EH (cell line): ENCODE data around the gene IGLL5.
A peak's percentile ranks its signal among the peaks of the same experiment; 100 is the strongest.

Experiments used
- DNase-seq: peaks from one replicate; pipeline ENCODE4 v3.0.0-alpha.2; 2015; ENCODE audit warnings: low read depth

Gene IGLL5

GRCh38 chr22:22887621-22888503, at the start of gene IGLL5:
IGLL5 (plus strand) TSS chr22:22887816; CDS start chr22:22888054, 238 bp downstream.
- no peak for DNase-seq

- DNase-seq = no peak
These were observed 49.3 kb upstream of the IGLL5 start for GRCh38 chr22:22838148-22838786.

- DNase-seq = no peak
These were observed 47.9 kb upstream of the IGLL5 start for GRCh38 chr22:22839570-22840314.

- no peak for DNase-seq
These were observed 46.8 kb upstream of the IGLL5 start for GRCh38 chr22:22840780-22841179.

- DNase-seq = no peak
These were observed 46.0 kb upstream of the IGLL5 start for GRCh38 chr22:22841598-22841997.

GRCh38 chr22:22842085-22842484, 45.5 kb upstream of the IGLL5 start:
- no peak for DNase-seq

- DNase-seq = no peak
These were observed 43.8 kb upstream of the IGLL5 start for GRCh38 chr22:22843848-22844247.

GRCh38 chr22:22847241-22847640, 40.4 kb upstream of the IGLL5 start:
- DNase-seq = no peak

GRCh38 chr22:22848364-22848866, 39.2 kb upstream of the IGLL5 start:
- peak; percentile 54 for DNase-seq

- no peak for DNase-seq
These were observed 37.7 kb upstream of the IGLL5 start for GRCh38 chr22:22849640-22850610.

- DNase-seq = no peak
These were observed 35.6 kb upstream of the IGLL5 start for GRCh38 chr22:22851969-22852368.

GRCh38 chr22:22853713-22854112, 33.9 kb upstream of the IGLL5 start:
- DNase-seq = no peak

GRCh38 chr22:22854466-22854865, 33.1 kb upstream of the IGLL5 start:
- DNase-seq = no peak

GRCh38 chr22:22855085-22855484, 32.5 kb upstream of the IGLL5 start:
- DNase-seq = no peak

GRCh38 chr22:22855617-22856308, 31.9 kb upstream of the IGLL5 start:
- DNase-seq = peak; percentile 28

- DNase-seq = no peak
These were observed 31.3 kb upstream of the IGLL5 start for GRCh38 chr22:22856364-22856763.

- no peak for DNase-seq
These were observed 30.6 kb upstream of the IGLL5 start for GRCh38 chr22:22856885-22857606.

GRCh38 chr22:22857607-22858558, 29.7 kb upstream of the IGLL5 start:
- DNase-seq = no peak

- no peak for DNase-seq
These were observed 29.1 kb upstream of the IGLL5 start for GRCh38 chr22:22858559-22858937.
